Stromal cell of bone marrow (primary cell): ENCODE data around the gene ADARB2.

Experiments used
- DNase-seq: peaks from one replicate; pipeline ENCODE4 v3.0.0-alpha.2; 2012; ENCODE audit warnings: low read depth

Gene ADARB2

GRCh38 chr10:1153805-1154351, 583.4 kb downstream of the ADARB2 start:
- DNase-seq = no peak

DNA sequence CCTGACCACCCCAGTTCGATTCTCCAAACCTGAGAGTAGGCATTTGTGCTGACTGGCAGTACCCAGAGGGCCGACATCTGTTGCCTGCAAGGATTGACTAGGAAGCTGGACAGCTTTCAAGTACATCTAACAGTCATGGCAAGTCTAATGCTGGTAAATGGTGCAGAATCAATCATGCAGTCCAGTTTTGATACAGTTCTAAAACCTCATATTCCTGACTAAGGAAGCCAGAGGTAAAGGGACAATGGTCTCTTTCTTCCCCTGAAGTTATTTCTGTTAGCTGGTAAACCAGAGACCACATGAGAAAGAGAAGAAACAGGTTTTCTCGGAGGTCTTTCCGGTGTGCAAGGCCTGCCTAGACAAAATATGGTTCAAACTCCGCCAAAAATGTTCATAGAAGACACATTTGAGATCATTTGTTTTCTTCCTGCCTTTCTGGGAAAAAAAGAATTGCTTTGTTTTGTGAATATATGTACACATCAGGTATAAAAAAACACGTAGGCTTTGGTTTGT, 584.0 kb downstream of the ADARB2 start:
- DNase-seq = no peak

GRCh38 chr10:1152386-1153250, 584.7 kb downstream of the ADARB2 start:
- DNase-seq = no peak

GRCh38 chr10:1151076-1152033, 586.0 kb downstream of the ADARB2 start:
- peak; percentile 4 for DNase-seq

- DNase-seq = no peak
Measured at GRCh38 chr10:1150638-1150955, 586.7 kb downstream of the ADARB2 start.

- no peak for DNase-seq
Measured at GRCh38 chr10:1149793-1150637, 587.3 kb downstream of the ADARB2 start.

GRCh38 chr10:1148855-1149605, 588.3 kb downstream of the ADARB2 start:
- no peak for DNase-seq

DNA sequence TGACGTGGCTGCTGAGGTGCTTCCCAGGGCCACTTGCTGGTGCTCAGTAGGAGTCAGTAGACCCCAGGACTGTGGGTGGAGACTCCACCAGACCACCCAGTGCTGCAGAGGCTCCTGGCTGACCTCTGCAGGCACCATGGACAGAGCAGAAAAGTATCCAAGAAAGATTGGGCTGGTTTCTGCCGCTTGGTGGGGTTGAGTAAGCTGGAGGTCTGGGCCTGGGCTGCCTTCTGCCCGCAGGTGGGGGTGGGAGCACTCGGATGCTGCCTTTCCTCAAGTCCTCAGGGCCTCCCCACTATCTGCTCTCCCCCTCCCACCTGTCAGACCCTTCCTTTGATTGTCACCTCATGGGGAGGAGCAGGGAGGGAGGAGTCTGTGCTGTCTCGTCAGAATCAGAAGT, 589.5 kb downstream of the ADARB2 start:
- DNase-seq = no peak

DNA sequence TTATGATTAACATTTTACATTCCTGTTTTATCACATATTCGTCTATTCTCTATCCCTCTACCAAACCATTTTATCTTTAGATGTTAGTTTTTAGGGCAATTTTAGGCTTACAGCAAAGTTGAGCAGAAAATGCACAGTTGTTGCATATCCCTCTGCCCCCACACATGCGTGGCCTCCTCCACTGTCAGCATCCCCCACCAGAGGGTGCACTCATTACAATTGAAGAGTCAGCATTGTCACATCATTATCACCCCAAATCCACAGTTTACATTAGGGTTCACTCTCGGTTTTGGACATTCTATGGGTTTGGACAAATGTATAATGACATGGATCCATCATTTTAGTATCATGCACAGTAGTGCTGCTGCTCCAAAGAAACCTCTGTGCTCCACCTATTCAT, 594.7 kb downstream of the ADARB2 start:
- DNase-seq = no peak

DNA sequence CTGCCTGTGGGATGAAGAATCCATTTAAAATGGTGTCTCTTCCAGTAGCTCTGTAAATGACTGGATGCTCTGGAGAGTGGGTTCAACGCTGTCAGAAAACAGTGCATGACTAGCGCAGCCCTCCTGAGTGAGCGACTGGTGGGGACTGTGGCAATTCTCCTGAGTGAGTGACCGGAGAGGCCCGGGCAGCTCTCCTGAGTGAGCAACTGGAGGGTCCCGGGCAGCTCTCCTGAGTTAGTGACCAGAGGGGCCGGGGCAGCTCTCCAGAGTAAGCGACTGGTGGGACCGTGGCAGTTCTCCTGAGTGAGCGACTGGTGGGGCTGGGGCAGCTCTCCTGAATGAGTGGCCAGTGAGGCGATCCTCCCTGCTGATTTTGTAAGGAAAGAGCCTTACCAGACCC, 595.6 kb downstream of the ADARB2 start:
- DNase-seq = no peak

- no peak for DNase-seq
Measured at GRCh38 chr10:1141261-1141660, 596.1 kb downstream of the ADARB2 start.

- DNase-seq = no peak
Measured at GRCh38 chr10:1138529-1138928, 598.8 kb downstream of the ADARB2 start.

GRCh38 chr10:1137499-1138163, 599.7 kb downstream of the ADARB2 start:
- no peak for DNase-seq

GRCh38 chr10:1136268-1136667, 601.1 kb downstream of the ADARB2 start:
- no peak for DNase-seq

DNA sequence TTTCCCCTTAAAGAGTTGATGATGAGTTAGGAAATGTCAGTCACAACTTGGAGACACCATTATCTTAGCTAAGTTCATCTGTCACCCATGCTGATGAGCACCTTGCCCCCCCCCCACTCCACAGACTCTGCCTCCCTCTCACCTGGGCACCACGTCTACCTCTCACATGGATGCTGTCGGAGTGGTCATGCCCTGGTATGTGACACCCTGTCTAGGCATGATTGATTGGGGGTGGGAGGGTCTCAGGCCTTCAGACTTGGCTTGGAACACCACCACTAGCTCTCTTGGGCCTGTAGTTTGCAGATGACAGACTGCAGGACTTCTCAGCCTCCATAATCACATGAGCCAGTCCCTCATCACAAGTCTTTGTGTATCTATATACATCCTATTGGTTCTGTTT, 603.2 kb downstream of the ADARB2 start:
- no peak for DNase-seq

DNA sequence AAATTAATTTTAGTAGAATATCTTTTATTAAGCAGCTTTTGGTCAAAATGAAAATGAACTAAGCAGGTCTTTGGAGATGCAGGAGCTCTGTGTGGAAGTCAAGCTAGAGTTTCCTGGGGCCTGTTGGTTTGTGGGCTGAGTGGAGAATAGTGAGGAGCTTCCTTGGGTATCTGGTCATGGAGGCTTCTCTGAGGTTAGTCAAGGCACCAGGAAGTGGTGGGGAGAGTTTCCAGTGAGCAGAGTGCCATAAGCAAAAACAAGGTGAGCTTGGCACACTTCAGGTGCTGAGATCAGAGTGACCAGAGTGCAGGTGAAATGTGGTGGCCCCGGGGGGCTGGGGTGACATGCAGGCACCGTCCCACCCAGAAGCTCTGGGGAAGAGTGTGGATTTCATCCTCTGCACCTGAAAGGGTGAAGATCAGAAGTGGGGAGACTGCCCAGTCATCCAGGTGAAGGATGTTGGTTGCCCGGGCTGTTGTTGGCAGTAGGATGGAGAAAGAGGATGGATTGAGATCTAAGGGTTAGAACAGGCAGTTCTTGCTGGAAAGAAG, 603.8 kb downstream of the ADARB2 start:
- no peak for DNase-seq

DNA sequence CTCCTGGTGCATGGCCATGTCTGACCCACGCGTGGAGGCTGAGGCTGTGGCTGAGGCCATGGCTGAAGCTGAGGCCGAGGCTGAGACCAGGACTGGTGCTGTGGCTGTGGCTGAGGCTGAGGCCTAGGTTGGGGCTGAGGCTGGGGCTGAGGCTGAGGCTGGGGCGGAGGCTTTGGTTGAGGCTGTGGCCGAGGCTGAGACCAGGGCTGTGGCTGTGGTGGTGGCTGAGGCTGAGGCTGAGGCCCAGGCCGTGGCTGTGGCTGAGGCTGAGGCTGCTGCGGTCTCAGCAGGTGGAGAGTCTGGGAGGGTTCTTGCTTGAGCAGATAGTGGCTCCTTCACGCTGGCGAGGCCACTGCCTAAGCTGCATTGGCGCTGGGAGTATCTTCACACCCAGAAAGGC, 604.7 kb downstream of the ADARB2 start:
- DNase-seq = no peak

GRCh38 chr10:1130995-1131790, 606.1 kb downstream of the ADARB2 start:
- no peak for DNase-seq

GRCh38 chr10:1130226-1130625, 607.1 kb downstream of the ADARB2 start:
- DNase-seq = no peak
